GM12864 (cell line): ENCODE data around the gene RNF144A.

Source experiments
- DNase-seq: peaks from one replicate; pipeline ENCODE4 v3.0.0-alpha.2; 2011; ENCODE audit warnings: low read depth
- H3K4me3 ChIP-seq: 2 replicates; pipeline ENCODE4 v1.5.1; 2011; ENCODE audit warnings: mild to moderate bottlenecking, low read depth, low read length, control low read depth
- CTCF ChIP-seq: IDR thresholded peaks from 2 replicates; pipeline ENCODE4 v1.5.1; 2011; ENCODE audit warnings: low read depth, mild to moderate bottlenecking, moderate library complexity, low read length, control low read depth, inconsistent platforms; ENCODE audit errors: missing control alignments

The RNF144A gene

DNA sequence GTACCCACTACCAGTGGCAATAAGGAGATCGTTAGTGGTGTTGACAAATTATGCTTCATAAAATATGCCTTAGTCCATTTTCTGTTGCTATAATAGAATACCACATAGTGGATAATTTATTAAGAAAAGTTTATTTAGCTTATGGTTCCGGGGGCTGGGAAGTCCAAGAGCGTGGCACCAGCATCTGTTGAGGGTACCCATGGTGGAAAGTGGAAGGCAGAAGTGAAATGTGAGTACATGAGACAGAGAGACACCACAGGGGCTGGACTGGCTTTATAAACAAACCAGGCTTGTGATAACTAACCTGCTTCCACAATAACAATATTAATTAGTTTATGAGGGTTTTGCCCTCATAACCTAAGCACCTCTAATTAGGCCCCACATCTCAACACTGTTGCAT is 146.6 kb downstream of the RNF144A start:
- no peak for TF ChIP-seq CTCF
- no peak for DNase-seq
- no peak overlapping the region for H3K4me3 ChIP-seq

GRCh38 chr2:7068457-7068856 is 151.2 kb downstream of the RNF144A start:
- H3K4me3 ChIP-seq = no peak overlapping the region
- DNase-seq = no peak
- no peak for TF ChIP-seq CTCF

DNA sequence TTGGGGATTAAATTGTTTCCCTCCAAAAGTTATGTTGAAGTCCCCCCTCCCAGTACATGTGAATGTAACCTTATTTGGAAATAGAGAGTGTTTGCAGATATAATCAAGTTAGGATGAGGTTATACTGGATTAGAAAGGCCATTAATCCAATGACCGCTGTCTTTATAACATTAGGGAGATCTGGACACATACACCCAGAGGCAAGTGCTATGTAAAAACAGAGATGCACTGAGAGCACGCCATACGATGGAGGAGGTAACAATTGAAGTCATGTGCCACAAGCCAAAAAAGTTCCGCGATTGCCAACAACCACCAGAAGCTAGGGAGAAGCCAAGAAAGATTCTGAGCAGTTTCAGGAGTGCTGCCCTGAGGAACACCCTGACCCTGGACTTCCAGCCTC is 153.3 kb downstream of the RNF144A start:
- no peak for TF ChIP-seq CTCF
- H3K4me3 ChIP-seq = no peak overlapping the region
- no peak for DNase-seq

DNA sequence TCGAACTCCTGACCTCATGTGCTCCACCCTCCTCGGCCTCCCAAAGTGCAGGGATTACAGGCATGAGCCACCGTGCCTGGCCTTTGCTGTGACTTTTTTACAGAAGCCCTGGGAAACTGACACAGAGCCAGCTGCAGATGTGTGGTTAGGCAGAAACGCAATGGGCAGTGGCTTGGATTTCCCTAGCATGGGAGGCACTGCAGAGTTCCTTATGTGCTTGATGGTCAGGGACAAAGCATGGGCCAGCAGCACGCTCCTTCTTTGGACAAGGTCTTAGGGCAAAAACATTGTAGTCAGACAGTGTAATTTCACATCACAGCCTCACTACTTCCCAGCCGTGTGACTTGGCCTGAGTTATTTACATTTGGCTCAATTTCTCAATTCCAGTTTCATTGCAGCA is 153.9 kb downstream of the RNF144A start:
- H3K4me3 ChIP-seq = no peak overlapping the region
- no peak for DNase-seq
- TF ChIP-seq CTCF = no peak

DNA sequence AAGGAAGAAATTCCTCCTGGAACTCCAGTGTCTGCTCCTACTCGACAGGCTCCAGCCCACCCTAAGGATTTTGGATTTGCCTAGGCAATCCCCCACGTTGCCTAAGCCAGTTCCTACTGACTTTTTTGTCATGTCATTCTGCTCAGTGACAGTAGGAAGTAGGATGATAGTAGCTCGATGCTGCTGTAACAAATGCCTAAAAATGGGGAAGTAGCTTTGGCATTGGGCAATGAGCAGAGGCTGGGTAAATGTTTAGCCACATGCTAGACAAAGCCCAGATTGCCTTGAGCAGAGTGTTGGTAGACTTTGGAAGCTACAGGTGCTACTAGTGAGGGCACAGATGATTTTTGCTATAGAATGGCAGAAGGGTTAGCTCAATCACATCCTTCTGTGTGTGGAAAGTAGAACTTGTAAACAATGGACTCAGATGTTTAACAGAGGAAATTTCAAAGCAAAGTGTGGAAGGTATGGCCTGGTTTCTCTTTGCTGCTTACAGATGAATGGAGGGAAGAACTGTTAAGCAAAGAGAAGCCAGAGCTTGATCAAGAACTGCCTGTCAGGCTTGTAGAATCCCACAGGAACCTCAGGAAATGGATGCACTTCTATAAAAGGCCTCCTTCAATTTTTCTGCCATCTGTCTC is 154.8 kb downstream of the RNF144A start:
- no peak for TF ChIP-seq CTCF
- DNase-seq = no peak
- H3K4me3 ChIP-seq = no peak overlapping the region

DNA sequence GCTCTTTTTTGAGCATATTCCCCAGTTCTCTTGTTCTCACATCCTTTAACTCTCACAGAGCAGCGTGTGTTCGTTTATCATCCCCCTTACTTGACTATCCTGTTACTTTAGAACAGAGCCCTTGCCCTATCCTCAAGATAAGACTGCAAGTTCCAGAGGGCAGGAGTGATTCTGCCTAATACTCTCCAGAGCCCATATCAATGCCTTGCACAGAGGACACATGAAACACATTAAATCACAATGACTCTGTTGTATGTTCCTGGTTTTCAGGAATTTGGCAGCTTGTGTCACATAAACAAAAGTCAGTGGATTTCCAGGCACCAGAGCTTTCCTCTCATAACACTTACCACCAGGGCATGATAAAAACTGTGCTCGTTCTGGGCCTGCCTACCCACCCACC is 156.7 kb downstream of the RNF144A start:
- no peak overlapping the region for H3K4me3 ChIP-seq
- DNase-seq = no peak
- no peak for TF ChIP-seq CTCF

DNA sequence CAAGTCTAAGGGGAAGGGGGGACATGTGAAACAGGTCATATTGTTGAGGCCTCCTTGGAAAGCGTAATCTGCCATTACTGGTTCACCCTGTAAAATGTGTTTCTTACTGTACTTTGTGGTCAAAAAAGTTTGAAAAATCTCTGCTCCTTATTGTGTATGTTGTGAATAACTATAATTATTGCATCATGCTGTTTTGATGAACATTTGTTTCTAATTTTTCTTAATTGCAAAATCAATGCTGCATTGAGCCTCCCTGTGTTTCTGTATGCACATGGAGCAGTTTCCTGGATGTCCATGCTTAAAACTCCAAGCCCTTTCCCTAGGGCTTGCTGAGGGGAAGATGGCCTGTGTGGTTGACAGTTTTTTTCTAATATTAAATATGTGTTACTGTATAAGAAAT is 158.6 kb downstream of the RNF144A start:
- H3K4me3 ChIP-seq = no peak overlapping the region
- no peak for TF ChIP-seq CTCF
- DNase-seq = no peak
